GM19238 (cell line): Measurements from ENCODE around the gene GSTA1.
"Not testable (repeated sequence)": the region's sequence is repeated elsewhere in the genome, so short reads cannot be mapped to it uniquely, and the experiment has no call there.

Experiments
- DNase-seq: peaks from one replicate; pipeline ENCODE4 v3.0.0; 2011; ENCODE audit warnings: low spot score; ENCODE audit not compliant: insufficient read length

Gene GSTA1

DNA sequence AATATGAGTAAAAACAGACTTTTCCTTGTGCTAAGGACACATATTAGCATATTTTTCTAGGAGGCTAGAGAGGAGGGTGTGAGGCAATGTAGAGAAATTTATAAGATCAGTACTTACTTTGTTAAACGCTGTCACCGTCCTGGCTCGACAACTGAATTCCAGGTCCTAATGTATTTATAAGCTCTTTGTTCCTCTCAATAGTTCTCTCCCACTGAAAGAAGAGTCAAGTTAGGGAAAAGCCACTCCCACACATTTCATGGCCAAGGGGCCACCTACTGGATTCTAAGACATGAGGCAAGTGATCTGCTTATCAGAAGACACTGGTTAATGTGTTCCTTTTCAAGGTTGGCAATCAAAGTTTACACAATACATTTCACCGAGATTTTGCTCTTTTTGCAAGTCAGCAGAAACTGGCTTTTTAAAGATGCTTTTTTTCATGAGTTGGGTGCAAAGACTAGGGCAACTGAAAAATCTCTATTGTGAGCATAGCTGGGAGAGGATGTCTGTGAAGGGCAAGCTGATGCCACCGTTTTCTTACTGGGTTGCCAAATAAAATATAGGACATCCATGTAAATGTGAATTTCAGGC, at the start of gene GSTA1:
TSS of gene GSTA1 (minus strand) at position 149 of the 588 bp plus-strand sequence. CDS start 4,549 bp downstream, outside the sequence.
- DNase-seq: not testable (repeated sequence)

DNA sequence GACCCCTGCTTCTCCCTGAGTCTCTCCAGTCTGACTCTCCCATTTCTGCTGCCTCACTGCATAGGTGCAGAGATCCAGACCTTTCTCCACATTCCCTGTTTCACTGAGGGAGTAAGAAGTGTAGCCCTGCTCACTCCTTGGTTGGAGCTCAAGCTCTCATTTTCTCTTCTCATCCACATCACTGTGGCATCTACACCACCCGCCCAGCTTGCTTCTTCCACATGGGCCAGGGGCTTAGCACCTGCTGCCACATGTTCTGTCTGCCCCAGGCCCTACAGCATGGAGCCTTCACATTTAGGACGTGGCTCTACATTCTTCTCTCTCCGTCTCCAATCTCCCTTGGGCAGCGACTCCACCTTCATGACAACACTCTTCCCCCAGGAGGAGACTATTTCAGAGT, 45.5 kb upstream of the GSTA1 start:
- DNase-seq: no peak

DNA sequence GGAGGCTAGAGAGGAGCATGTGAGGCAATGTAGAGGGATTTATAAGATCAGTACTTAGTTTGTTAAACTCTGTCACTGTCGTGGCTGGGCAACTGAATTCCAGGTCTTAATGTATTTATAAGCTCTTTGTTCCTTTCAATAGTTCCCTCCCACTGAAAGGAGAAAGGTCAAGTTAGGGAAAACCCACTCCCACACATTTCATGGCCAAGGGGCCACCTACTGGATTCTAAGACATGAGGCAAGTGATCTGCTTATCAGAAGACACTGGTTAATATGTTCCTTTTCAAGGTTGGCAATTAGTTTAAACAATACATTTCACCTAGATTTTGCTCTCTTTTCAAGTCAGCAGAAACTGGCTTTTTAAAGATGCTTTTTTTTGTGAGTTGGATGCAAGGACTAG, 42.4 kb upstream of the GSTA1 start:
- no peak for DNase-seq

DNA sequence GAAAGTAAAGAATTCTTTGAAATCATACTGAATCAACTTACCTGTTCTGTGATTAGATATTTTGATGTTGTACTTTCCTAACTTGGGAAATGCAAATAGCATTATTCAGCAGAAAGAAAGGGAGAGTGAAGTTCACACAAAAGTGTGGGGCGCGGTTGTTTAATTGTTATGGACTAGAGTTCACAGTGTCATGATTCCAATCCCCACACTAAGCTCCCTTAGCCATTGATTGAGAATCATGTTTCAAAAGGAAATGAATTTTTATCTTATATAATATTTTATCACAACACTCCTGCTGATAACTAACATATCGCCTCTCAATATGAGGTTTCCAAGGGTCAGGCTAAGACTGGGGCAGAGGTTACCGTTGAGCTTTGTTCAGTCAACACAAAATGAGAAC, 40.0 kb upstream of the GSTA1 start:
- no peak for DNase-seq

DNA sequence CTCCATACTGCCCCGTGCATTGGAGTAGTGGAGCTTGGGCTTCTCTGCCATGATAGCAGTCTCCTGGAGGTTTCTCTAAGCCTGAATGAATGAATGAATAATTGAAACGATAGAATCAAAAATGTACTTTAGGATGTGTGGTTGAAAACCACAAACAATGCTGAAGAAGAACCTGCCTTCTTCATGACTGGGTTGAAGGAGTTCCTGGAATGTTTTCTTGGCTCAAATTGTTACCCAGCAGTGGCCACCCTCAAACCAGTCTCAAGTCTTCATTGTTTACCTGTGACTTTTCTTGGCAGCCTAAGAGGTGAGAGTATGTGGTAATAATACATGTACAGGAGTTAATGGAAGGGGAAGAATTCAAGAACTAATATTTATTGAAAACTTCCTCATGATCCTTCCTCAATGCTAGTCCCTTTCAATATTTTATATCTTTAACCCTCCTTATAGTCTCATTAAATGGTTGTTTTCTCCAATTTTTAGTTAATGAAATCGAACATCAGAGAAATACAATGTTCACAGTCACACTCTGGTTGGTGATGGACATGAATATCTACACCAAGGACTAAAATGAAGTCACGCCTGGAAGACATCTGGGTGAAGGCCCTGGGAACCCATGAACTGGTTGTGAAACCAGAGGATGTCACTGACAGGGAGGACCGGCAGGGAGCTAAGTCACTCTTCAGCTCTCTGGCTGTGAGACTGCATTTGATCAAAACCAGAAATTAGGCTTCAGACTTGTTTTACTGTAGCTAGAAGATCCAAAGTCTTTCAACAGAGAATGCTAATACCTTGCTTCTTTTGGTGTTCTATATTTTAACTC, 37.4 kb upstream of the GSTA1 start, which contains the start of gene GSTA5:
TSS of gene GSTA5 (minus strand) at position 51 of the 823 bp plus-strand sequence.
- DNase-seq: no peak

DNA sequence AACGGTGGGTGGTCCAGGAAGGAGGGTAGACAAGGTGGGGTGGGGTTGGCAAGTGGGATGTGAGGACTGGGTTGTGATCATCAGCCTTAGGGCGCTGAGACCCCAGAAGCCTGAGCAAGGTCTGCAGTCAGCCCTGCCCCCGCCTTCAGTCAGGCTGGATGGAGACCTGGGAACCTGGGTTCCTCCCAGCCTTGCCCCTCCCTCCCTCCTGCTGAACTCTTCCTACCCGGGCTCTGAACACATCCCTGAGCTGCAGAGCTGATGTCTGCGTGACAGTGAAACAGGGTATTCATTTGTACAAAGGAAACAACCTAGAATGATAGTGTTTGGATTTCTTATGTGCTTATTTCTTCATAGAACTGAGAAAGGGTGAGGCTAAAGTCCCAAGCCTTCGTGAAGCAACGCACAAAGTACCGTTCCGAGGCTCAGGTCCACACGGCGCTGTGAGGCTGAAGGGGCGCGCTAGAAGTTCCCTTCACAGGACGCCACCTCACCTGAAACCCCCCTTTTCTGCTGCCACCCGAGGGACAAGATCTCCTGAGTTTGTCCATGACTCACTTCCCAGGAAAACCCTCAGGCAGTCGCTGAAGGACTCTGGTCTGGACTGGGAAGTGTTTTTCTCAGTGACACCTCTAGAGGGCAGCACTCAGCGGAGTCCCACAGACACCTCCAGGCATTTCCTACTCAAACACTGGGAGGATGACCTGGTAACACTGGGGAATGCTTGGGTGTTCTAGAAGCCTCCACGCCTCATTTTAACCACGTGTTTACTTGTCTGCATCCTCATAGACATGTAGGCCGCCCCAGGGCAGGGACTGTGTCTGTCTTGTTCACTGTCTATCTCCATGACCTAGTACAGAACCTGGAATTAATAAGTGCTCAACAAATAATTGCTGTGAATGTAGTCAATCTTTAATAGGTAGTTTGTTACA, 35.8 kb upstream of the GSTA1 start:
- DNase-seq: peak; percentile 28

DNA sequence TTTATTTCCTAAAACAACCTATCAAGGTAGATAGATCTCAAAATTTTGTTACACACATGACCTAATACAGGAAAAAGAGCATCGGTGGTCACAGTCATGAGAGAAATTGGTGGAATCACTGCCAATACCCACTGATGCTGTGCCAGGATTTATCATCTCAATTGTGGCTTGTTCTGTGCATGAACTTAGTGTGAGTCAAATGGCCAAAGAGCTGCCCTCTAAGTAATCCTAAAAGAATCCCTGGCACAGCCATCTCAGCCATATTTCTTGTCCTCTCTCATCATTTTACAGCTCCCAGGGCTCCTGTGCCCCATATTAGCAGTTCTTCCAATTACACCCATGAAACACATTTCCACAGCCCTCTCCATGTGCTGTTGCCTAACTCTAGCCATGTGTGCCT, 30.9 kb upstream of the GSTA1 start:
- DNase-seq: no peak

DNA sequence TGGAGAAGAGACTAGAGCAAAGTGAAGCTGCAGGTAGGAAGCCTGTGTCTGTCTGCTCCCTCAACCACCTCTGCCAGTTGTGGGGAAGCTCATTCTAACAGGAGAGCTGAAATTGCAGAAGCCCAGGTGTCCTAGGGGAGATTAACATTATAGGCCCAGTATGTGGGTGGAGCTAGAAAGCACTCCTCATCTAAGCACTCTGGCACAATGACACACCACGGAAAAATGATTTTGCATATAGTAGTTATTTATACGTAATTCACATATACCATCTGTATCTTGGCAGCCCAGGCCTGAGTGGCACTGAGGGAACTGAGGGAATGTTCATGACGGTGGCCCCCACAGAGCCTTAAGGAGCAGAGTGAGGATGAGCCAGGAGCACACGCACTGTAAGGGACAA, 27.3 kb upstream of the GSTA1 start:
- DNase-seq: not testable (repeated sequence)

DNA sequence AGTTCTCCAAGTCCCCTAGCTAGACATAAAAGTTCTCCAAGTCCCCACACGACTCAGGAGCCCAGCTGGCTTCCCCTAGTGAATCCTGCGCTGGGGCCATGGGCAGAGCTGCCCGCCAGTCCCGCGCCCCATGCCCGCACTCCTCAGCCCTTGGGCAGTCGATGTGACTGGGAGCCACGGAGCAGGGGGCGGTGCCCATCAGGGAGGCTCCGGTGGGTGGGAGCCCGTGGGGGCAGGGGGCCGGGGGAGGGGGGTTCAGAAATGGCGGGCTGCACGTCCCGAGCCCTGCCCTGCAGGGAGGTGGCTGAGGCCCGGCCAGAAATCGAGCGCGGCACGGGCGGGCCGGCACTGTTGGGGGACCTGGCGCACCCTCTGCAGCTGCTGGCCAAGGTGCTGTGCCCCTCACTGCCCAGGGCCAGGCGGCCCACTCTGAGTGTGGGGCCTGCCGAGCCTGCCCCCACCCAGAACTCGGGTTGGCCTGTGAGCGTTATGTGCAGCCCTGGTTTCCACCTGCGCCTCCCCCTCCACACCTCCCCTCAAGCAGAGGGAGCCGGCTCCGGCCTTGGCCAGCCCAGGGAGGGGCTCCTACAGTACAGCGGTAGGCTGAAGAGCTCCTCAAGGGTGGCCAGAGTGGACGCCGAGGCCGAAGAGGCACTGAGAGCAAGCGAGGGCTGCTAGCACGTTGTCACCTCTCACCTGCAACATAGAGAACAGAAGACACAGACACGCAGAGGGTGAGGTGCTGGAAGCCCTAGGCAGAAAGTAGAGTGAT, 25.6 kb upstream of the GSTA1 start:
- no peak for DNase-seq

DNA sequence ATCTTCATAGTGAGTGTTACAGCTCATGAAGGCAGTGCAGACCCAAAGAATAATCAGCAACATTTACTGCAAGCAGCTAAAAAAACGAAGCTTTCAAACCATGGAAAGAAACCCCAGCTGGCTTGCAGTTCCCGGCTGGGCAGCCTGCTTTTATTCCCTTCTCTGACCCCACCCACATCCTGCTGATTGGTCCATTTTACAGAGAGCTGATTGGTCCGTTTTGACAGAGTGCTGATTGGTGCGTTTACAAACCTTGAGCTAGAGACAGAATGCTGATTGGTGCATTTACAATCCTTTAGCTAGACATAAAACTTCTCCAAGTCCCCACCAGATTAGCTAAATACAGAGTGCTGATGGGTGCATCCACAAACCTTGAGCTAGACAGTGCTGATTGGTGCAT, 25.0 kb upstream of the GSTA1 start:
- not testable (repeated sequence) for DNase-seq

DNA sequence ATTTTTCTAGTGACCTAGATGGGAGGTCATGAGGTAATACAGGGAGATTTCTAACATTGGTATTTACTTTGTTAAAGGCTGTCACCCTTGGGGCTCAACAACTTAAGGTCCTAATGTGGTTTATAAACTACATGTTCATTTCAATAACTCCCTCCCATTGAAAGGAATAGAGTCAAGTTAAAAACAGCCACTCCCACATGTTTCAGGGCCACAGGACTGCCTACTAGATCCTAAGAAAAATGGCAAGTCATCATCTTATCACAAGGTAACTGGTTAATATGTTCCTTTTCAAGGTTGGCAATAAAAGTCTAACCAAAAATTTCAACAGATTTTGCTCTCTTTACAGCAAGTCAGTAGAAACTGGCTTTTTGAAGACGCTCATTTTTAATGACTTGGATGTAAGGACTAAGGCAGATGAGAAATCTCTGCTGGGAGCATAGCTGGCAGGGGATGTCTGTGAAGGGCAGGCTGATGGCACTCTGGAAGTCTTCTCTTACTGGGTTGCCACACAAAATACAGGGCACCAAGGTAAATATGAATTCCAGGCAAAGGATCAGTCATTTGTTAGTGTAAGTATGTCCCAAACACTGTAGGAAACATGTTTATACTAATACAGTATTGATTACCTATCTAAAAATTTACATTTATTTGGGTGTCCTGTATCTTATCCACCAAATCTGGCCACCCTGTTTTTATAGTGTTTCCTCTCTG, 23.6 kb upstream of the GSTA1 start:
- DNase-seq: not testable (repeated sequence)

DNA sequence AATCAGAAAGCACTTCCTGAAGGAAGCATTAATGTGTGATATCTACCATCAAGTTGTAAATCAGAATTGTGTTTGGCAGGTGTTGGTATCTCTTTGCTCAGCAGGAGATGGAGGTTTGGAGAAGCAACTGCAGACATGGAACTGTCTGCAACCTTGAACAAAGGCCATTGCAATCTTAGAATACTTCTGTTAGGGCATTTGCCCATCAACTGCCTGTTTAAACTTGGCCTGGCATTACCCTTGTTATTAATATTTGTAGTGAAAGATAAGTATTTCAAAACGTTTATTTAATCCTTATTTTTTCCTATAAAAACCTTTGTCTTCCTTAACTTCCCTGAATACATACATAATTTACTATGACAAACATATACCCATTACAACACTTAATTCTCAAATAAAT, 22.9 kb upstream of the GSTA1 start:
- no peak for DNase-seq

DNA sequence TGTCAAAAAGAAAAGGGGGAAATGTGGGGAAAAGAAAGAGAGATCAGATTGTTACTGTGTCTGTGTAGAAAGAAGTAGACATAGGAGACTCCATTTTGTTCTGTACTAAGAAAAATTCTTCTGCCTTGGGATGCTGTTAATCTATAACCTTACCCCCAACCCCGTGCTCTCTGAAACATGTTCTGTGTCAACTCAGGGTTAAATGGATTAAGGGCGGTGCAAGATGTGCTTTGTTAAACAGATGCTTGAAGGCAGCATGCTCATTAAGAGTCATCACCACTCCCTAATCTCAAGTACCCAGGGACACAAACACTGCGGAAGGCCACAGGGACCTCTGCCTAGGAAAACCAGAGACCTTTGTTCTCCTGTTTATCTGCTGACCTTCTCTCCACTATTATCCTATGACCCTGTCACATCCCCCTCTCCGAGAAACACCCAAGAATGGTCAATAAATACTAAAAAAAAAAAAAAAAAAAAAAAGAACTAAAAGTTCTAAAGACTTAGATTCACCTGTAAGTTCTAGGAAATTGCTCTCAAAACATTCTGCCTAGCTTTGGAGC, 22.4 kb upstream of the GSTA1 start:
- not testable (repeated sequence) for DNase-seq

DNA sequence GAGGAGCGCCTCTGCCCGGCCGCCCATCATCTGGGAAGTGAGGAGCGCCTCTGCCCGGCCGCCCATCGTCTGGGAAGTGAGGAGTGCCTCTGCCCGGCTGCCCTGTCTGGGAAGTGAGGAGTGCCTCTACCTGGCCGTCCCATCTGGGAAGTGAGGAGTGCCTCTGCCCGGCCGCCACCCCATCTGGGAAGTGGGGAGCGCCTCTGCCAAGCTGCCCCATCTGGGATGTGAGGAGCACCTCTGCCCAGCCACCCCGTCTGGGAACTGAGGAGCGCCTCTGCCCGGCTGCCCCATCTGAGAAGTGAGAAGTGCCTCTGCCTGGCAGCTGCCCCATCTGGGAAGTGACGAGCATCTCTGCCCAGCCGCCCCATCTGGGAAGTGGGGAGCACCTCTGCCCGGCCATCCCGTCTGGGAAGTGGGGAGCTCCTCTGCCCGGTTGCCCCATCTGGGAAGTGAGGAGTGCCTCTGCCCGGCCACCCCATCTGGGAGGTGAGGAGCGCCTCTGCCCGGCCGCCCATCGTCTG, 21.7 kb upstream of the GSTA1 start:
- DNase-seq: not testable (repeated sequence)

DNA sequence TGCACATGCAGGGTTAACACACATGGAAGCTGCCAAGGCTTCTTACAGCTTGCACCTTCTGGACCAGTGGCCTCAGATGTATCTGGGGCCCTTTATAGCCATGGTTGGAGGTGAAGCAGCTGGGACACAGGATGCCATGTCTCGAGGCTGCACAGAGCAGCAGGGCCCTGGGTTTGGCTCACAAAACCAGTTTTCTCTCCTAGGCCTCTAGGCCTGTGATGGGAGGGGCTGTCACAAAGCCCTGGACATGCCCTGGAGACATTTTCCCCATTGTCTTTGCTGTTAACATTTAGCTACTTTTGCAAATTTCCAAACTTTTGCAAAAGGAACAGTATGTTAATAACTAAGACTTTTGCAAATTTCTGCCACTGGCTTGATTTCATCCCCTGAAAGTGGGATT, 18.2 kb upstream of the GSTA1 start:
- no peak for DNase-seq

DNA sequence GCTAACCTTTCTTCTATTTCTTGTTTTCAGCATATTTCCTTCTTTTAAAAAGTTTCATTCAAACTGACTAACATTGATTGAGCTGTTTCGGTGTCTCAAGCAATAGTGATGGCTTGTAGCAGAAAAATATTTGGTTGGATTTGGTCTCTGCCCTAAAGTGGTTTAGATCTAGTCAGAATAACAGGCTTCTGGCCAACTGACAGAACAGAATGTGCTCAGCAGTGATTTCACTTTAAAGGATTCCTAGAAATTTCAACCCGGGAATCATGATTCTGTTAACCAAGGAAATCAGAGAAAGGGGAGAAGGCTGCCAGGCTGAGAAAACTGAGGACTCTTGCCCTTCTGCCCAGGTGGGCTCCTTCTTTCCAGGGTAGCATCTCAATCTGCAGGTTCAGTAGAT, 16.6 kb upstream of the GSTA1 start:
- no peak for DNase-seq

DNA sequence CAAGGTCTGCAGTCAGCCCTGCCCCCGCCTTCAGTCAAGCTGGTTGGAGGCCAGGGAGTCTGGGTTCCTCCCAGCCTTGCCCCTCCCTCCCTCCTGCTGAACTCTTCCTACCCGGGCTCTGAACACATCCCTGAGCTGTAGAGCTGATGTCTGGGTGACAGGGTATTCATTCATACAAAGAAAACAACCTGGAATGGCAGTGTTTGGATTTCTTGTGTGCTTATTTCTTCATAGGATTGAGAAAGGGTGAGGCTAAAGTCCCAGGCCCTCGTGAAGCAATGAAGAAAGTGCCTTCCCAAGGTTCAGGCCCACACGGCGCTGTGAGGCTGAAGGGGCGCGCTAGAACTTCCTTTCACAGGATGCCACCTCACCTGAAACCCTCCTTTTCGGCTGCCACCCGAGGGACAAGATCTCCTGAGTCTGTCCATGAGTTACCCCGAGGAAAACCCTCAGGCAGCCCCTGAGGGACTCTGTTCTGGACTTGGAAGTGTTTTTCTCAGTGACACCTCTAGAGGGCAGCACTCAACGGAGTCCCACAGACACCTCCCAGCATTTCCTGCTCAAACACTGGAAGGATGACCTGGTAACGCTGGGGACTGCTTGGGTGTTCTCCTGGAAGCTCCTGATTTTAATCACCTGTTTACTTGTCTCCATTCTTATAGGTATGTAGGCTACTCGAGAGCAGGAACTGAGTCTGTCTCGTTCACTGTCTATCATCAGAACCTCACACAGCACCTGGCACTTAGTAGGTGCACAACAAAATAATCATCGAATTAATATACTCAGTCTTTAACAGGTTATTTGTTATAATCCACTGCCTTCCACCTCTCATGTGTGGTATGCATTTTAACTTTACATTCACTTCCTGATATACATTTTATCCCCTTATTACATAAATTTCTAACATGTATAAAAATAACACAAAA, 11.8 kb upstream of the GSTA1 start:
- DNase-seq: peak; percentile 32

DNA sequence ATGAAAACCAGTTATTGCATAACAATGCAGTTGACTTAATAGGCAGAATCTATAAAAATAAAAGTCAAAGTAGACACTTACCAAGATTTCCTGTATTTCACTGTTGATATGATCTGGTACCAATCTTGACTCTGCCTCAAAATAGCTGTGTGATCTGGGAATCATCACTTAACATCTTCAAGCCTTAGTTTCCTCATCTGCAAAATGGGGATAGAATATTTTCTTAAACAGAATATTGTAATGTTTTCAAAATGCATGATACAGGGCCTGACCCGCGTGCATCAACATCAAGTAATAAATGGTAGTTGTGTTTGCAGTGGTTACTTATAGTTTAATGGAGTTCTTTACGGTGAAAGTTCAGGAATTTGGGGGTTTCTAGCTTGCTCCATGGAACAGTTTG, 10.9 kb upstream of the GSTA1 start:
- not testable (repeated sequence) for DNase-seq

DNA sequence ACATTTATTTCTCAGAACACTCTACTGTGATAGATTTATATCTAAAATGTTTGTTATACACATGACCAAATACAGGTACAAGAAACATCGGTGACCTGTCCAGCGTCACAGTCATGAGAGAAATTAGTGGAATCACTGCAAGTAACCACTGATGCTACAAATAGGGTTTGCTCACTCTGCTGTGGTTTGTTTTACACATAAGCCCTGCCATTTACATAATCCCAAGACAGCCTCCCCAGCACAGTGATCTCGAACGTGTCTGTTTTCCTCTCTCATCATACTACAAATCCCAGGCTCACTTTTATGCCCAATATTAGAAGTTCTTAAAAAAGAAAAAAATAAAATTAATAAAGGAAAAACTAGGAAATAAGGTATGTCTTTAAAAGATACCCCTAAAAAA, 6.2 kb upstream of the GSTA1 start:
- not testable (repeated sequence) for DNase-seq
